IPS-15b (cell line): ENCODE data around the gene KRT28.

Source experiments
- H3K27me3 ChIP-seq: one replicate; pipeline ENCODE4 v1.6.1; 2013; ENCODE audit warnings: low read length; ENCODE audit not compliant: control insufficient read depth, insufficient read depth
- H3K36me3 ChIP-seq: one replicate; pipeline ENCODE4 v1.6.1; 2013; ENCODE audit warnings: low read length; ENCODE audit not compliant: control insufficient read depth, insufficient read depth
- H3K4me1 ChIP-seq: one replicate; pipeline ENCODE4 v1.6.1; 2013; ENCODE audit warnings: mild to moderate bottlenecking, low read length; ENCODE audit not compliant: control insufficient read depth, insufficient read depth
- H3K4me3 ChIP-seq: one replicate; pipeline ENCODE4 v1.5.1; 2013; ENCODE audit warnings: low read depth, low read length
- H3K9ac ChIP-seq: one replicate; pipeline ENCODE4 v1.6.1; 2013; ENCODE audit warnings: low read depth, mild to moderate bottlenecking, low read length
- H3K9me3 ChIP-seq: one replicate; pipeline ENCODE4 v1.6.1; 2013; ENCODE audit warnings: mild to moderate bottlenecking, low read length; ENCODE audit not compliant: control insufficient read depth, insufficient read depth

Gene KRT28

DNA sequence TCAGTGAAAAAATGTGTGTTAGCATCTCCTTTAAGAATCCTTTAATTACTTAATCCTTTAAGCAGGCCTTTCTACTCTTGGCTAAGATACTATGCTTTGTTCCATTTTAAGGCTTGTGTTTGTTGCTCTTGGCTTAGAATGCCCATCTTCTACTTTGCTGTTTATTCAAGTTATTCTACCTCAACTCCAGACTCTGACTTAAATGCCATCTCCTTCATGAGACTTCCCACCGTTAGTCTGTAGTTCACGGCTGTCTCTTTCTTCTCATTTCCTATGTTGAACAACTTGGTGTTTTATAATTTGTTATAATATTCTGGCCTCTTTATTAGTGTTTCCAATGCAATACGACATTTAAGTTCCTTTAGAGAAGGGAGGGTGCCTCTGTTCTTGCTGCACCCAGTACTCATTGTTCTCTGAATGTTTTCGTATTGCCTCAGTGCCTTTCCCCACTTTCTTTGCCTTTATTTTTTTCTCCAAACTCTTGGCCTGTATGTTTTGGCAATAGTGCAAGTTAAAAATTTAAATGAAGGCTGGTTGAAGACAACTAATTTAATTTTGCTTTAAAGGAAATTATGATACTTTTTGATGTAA is 28.8 kb upstream of the KRT28 start:
- H3K9me3 ChIP-seq = no peaks in the 10 kb centered on the region
- H3K4me3 ChIP-seq = no peak overlapping the region
- H3K36me3 ChIP-seq = no peaks in the 10 kb centered on the region
- H3K9ac ChIP-seq = no peak overlapping the region
- H3K4me1 ChIP-seq = no peaks in the 10 kb centered on the region
- H3K27me3 ChIP-seq = peaks cover 30% of the 10 kb centered on the region

DNA sequence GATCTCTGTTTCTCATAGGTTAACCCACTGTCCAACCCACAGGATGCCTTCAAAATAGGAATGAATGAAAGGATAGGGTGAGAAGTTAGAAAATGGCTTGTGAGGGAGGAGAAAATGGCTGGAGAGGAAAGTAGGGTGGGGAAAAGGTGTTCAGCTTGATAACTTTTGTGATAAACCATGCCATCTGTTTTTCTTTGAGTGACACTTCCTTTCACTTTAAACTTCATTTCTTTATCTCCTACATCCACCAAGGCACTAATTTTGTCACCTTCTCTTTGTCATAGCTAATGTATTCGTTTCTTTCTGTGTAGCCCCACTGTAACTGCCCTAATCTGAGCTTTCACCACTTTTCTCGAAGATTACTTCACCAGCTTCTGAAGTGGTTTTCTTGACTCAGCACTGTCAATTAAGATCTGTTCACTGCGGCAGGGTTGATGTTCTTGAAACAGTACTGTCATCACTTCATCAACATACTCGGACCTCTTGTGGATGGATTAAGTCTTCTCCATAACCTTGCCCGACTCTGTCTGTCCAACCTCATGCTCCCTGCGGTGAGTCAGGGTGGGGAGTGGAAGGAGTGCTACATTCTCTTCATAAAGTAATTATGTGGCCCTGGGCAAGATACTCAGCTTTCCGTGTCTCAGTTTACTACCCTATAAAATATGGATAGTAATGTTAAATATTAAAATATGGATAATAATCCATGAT is 28.1 kb upstream of the KRT28 start:
- no peaks in the 10 kb centered on the region for H3K4me1 ChIP-seq
- no peaks in the 10 kb centered on the region for H3K36me3 ChIP-seq
- H3K9me3 ChIP-seq = no peaks in the 10 kb centered on the region
- no peak overlapping the region for H3K4me3 ChIP-seq
- no peak overlapping the region for H3K9ac ChIP-seq
- H3K27me3 ChIP-seq = peaks cover 24% of the 10 kb centered on the region

DNA sequence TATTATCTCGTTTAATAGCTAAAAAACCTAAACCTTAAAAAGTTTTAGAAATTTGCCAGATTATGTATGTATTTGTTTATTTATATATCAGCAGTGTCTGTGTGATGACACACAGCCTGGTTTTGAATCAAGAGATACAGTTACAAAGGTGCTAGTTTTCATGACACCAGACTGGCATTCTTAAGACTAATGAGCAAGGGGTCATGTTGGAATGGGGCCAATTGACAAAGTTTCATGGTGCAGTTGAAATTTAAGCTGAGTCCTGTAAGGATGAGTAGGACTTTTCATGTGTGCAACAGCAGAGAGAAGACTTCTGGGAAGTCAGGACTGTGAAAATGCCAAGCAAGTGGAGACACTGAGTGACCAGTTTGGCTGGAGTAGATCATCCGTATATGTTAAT is 25.8 kb upstream of the KRT28 start:
- H3K9me3 ChIP-seq = no peaks in the 10 kb centered on the region
- H3K27me3 ChIP-seq = peaks cover 7% of the 10 kb centered on the region
- no peaks in the 10 kb centered on the region for H3K4me1 ChIP-seq
- H3K36me3 ChIP-seq = no peaks in the 10 kb centered on the region
- no peak overlapping the region for H3K4me3 ChIP-seq
- no peak overlapping the region for H3K9ac ChIP-seq

DNA sequence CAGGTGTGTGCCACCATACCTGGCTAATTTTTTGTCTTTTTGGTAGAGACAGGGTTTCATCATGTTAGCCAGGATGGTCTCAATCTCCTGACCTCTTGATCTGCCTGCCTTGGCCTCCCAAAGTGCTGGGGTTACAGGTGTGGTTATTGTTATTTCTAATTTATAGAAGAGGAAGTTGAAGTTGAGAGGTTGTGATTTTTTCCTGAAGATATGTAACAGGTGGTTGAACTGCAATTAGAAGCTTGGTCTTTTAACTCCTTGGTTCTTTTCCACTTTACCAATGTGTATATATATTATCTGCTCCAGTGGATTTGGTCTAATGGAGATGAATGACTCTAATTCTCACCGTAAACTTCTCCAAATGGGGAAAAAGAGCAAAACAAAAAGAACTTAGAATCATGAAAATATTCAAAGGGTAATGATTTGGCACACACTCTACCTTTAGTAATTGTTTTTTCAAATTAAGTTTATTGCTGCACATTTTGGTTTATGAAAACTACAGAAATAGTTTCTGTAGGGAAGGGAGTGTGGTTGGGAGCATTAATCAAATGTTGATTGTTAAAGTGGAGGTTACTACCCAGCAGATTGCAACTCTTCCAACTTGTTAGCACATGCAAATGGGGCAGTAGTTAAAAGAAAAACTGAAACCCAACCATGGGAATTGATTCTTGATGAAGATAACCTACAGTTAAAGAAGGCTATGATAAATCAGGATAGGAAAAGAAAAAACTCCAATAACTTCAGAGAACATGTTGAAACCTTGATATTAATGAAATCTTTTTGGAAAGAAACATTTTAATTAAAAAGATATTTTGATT is 24.5 kb upstream of the KRT28 start:
- H3K4me1 ChIP-seq = no peaks in the 10 kb centered on the region
- no peaks in the 10 kb centered on the region for H3K9me3 ChIP-seq
- no peak overlapping the region for H3K9ac ChIP-seq
- H3K27me3 ChIP-seq = peaks cover 3% of the 10 kb centered on the region
- H3K36me3 ChIP-seq = no peaks in the 10 kb centered on the region
- H3K4me3 ChIP-seq = no peak overlapping the region

DNA sequence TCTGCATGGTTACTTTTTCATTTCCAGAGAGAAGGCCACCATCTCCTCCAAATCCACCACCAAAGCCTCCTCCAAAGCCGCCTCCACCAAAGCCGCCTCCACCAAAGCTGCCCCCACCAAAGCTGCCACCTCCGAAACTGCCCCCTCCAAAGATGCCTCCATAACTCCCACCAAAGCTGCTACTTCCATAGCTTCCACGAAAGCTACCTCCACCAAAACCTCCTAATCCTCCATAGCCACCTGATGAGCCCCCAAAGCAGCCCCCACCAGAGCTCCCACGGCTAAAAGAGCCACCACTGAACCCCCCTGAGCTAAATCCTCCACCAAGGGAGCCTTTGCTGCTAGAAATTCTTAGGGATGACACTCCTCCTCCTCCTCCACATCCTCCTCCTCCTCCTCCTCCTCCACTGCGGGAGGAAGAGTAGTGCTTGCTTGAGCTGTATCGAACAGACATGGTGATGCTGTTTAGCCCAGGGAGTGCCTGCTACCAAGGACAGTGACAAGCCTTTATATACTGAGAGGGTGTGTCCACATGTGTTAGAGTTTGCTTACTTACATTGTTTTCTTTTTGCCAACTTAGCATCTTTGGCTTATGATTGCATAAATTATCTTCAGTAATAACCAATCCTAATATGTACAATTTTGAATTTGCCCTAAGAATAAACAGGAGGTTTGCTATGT is 22.5 kb upstream of the KRT28 start, which contains the start of gene KRT10:
Gene KRT10, minus strand, starts transcription at position 483 of the 681 bp plus-strand sequence. Its CDS starts 29 bp downstream, at position 454.
- H3K4me3 ChIP-seq = no peak within 1 kb of the TSS
- H3K9me3 ChIP-seq = no peaks in the 10 kb centered on the region
- H3K27me3 ChIP-seq = peaks cover 3% of the 10 kb centered on the region
- H3K4me1 ChIP-seq = no peaks in the 10 kb centered on the region
- no peaks in the 10 kb centered on the region for H3K36me3 ChIP-seq
- no peak within 1 kb of the TSS for H3K9ac ChIP-seq

DNA sequence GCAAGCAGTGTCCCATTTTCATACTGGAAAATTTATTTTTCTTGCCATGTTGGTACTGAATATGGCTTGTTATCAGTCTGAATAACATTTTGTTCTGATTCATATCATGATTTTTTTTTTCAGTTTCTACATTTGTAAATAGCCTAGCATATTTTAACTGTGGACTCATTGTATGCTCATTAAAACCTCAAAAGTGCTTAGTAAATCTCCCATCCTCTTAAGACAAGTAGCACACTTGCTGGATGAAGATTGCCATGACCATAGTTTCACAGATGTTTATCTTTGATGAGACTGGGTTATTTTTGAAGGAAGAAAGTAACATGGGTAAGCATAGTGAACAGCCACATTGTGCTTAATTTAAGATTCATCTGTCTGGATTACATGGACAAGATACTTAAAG is 21.8 kb upstream of the KRT28 start:
- Histone ChIP-seq H3K4me3 (no peak overlapping the region), H3K27me3 (peaks cover 2% of the 10 kb centered on the region), H3K36me3 (no peaks in the 10 kb centered on the region), H3K9ac (no peak overlapping the region), H3K4me1 (no peaks in the 10 kb centered on the region), H3K9me3 (no peaks in the 10 kb centered on the region)

DNA sequence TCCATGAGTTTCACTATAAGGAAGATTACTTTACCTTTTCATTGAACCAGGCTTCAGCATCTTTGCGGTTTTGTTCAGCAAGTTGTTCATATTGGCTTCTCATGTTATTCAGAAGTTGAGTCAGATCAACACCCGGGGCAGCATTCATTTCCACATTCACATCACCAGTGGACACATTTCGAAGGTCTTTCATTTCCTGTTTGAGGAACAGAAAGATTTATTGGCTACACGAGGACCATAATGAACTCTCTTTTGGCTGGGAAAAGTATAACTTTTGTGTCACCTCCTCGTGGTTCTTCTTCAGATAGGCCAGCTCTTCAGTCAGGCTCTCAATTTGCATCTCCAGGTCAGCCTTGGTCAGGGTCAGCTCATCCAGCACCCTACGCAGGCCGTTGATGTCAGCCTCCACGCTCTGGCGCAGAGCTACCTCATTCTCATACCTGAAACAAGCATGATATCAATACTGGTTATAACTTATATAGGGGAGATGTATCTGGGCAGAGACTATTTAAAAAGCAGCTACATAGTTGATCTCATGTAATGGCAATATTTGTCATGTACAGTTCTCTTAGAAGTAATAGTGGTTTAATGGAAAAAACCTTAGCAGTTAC is 20.6 kb upstream of the KRT28 start:
- H3K27me3 ChIP-seq = no peaks in the 10 kb centered on the region
- no peaks in the 10 kb centered on the region for H3K36me3 ChIP-seq
- H3K9me3 ChIP-seq = no peaks in the 10 kb centered on the region
- no peak overlapping the region for H3K4me3 ChIP-seq
- H3K4me1 ChIP-seq = no peaks in the 10 kb centered on the region
- no peak overlapping the region for H3K9ac ChIP-seq

DNA sequence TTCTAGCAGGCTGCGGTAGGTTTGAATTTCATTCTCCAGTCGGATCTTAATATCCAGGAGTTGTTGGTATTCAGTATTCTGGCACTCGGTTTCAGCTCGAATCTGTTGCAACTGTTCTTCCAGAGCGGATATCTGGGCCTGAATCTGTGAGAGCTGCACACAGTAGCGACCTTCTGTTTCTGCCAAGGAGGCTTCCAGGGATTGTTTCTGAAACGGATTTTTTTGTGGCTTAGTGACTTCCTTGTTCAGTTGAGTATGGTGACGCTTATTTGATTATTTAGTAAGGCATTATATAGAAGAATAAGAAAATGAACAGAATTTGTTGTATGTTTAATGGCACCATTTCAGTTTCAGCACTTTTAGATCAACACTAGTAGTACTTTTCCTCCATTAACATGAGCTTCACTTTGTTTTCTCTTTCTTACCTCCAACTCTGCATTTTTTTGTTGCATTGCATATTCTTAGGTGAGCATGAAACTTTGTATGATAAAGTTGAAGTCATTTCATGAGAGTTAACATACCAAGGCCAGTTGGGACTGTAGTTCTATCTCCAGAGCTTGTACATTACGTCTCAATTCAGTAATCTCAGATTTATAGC is 19.9 kb upstream of the KRT28 start:
- H3K4me3 ChIP-seq = peak overlapping the region; percentile 84
- H3K9me3 ChIP-seq = no peaks in the 10 kb centered on the region
- no peaks in the 10 kb centered on the region for H3K4me1 ChIP-seq
- no peaks in the 10 kb centered on the region for H3K27me3 ChIP-seq
- H3K9ac ChIP-seq = peak overlapping the region; percentile 89
- H3K36me3 ChIP-seq = no peaks in the 10 kb centered on the region

DNA sequence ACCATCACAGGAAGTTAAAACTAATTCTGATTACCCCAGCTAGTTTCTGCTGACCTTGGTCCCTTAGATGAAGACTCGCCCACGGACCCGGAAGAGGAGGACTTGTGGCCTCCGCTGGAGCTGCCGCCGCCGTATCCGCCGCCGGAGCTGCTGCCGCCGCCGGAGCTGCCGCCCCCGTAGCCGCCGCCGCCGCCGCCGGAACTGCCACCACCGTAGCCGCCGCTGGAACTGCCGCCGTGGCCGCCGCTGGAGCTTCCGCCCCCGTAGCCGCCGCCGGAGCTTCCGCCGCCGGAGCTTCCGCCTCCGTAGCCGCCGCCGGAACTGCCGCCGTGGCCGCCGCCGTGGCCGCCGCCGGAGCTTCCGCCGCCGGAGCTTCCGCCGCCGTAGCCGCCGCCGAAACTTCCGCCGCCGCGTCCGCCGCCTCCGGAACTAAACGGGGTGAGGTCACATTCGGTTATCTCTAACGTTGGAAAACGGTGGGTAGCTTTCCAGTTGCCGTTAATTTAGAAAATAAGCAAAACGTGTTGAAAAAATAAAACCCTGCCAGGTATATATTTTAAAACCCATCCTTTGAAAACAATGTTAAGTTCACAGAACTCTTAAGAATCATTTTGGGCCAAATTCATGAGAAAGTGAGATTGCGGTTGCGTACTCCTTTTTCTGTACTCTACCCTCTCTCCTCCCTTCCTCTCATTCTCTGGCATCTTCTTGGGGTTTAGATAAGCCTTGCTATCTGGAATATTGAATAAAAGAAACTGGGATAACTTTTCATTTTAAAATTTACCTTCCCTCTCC is 19.2 kb upstream of the KRT28 start:
- no peaks in the 10 kb centered on the region for H3K36me3 ChIP-seq
- H3K4me3 ChIP-seq = peak overlapping the region; percentile 84
- H3K27me3 ChIP-seq = no peaks in the 10 kb centered on the region
- no peaks in the 10 kb centered on the region for H3K4me1 ChIP-seq
- H3K9ac ChIP-seq = peak overlapping the region; percentile 89
- H3K9me3 ChIP-seq = no peaks in the 10 kb centered on the region

DNA sequence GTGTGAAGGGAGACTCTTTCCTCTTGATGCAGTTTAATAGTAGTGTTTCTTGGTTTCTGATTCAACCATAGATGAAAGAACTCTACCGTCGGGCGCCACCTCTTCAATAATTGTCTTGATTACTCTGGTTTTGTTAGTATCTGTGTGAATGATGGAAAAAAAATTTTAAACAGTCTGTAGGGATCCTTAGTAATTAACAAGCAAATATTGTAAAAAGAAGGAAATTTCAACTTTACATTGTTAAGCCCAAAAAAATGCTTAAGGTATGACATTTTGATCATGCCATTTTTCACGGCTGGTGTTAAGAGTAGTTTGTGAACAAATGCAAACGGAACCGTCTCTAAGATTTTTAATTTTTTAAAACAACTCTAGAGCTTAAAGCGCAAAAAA is 18.6 kb upstream of the KRT28 start:
- no peaks in the 10 kb centered on the region for H3K4me1 ChIP-seq
- H3K4me3 ChIP-seq = peak overlapping the region; percentile 76
- peak overlapping the region; percentile 71 for H3K9ac ChIP-seq
- no peaks in the 10 kb centered on the region for H3K36me3 ChIP-seq
- no peaks in the 10 kb centered on the region for H3K27me3 ChIP-seq
- H3K9me3 ChIP-seq = no peaks in the 10 kb centered on the region
